Posterior cingulate gyrus (tissue), 11 donors: Measurements from ENCODE around the gene PPARA.
A peak's percentile ranks its signal among the peaks of the same experiment; 100 is the strongest.

ENCODE experiments used
- DNase-seq, 10 donors: peaks; one replicate each; pipeline versions ENCODE4 v3.0.0 to v3.0.0-alpha.2; 2020 to 2021; ENCODE audit warnings: mixed read lengths in 3 of 10
- intact Hi-C: fragments of 100-400 bp; cut with DNase I; formaldehyde crosslinking; loops from one replicate; pipeline ENCODE4 v1.15.1; 2023

The PPARA gene

GRCh38 chr22:46113110-46113909 lies 37.0 kb upstream of the PPARA start:
- intact Hi-C loops: no loop called here
- no peak for DNase-seq

- intact Hi-C loops: no loop called here
- no peak for DNase-seq
Observed at GRCh38 chr22:46113910-46114517, 36.3 kb upstream of the PPARA start.

- intact Hi-C loops: no loop called here
- DNase-seq: no peak
Observed at GRCh38 chr22:46114518-46115387, 35.6 kb upstream of the PPARA start.

GRCh38 chr22:46115388-46115678 lies 35.0 kb upstream of the PPARA start:
- intact Hi-C loops: no loop called here

GRCh38 chr22:46115755-46116490 lies 34.4 kb upstream of the PPARA start:
- intact Hi-C loops: loop anchor here (1.0 kb wide), 2 partner anchors 110 to 121 kb away; no protein-coding TSS in a partner anchor

More at GRCh38 chr22:46115388-46115678, 35.0 kb upstream of the PPARA start:
- DNase-seq: no peak

GRCh38 chr22:46116491-46116958 lies 33.8 kb upstream of the PPARA start:
- DNase-seq: peak; percentile 84 to 98 (median 95)
- intact Hi-C loops: loop anchor here (1.0 kb wide), 2 partner anchors 110 to 121 kb away; no protein-coding TSS in a partner anchor

More at GRCh38 chr22:46115755-46116490, 34.4 kb upstream of the PPARA start:
- no peak for DNase-seq

GRCh38 chr22:46117206-46118199 lies 32.8 kb upstream of the PPARA start:
- intact Hi-C loops: no loop called here
- no peak for DNase-seq

- intact Hi-C loops: no loop called here
- no peak for DNase-seq
Observed at GRCh38 chr22:46119093-46119728, 31.1 kb upstream of the PPARA start.

- intact Hi-C loops: loop anchor here (5.0 kb wide), 1 partner anchor 177 kb away; the partner anchor contains the start of gene GTSE1
- DNase-seq: no peak
Observed at GRCh38 chr22:46119729-46120419, 30.5 kb upstream of the PPARA start.

- no peak for DNase-seq
- intact Hi-C loops: loop anchor here (5.0 kb wide), 1 partner anchor 177 kb away; the partner anchor contains the start of gene GTSE1
Observed at GRCh38 chr22:46120420-46120737, 29.9 kb upstream of the PPARA start.

GRCh38 chr22:46121079-46121478 lies 29.2 kb upstream of the PPARA start:
- no peak for DNase-seq
- intact Hi-C loops: loop anchor here (5.0 kb wide), 1 partner anchor 176 kb away; the partner anchor contains the start of gene GTSE1

- intact Hi-C loops: loop anchor here (1.0 to 5.0 kb wide), 3 partner anchors 176 to 421 kb away; partner anchors contain the start of gene GTSE1
- no peak for DNase-seq
Observed at GRCh38 chr22:46121523-46122287, 28.6 kb upstream of the PPARA start.

- peak in 9 of 10 donors; percentile 64 to 96 (median 77) for DNase-seq
- intact Hi-C loops: loop anchor here (1.0 to 5.0 kb wide), 3 partner anchors 175 to 420 kb away; partner anchors contain the start of gene GTSE1
Observed at GRCh38 chr22:46122511-46122971, 27.8 kb upstream of the PPARA start.

- intact Hi-C loops: loop anchor here (1.0 to 5.0 kb wide), 3 partner anchors 174 to 419 kb away; partner anchors contain the start of gene GTSE1
- no peak for DNase-seq
Observed at GRCh38 chr22:46122980-46123693, 27.2 kb upstream of the PPARA start.

- no peak for DNase-seq
- intact Hi-C loops: loop anchor here (5.0 kb wide), 1 partner anchor 173 kb away; the partner anchor contains the start of gene GTSE1
Observed at GRCh38 chr22:46123694-46124382, 26.5 kb upstream of the PPARA start.
